Skin epidermis (tissue), 12 donors: ENCODE measurements around the gene TMEM184A.
"Not testable (repeated sequence)": the region's sequence is repeated elsewhere in the genome, so short reads cannot be mapped to it uniquely, and the experiment has no call there.

Source experiments
- H3K27ac ChIP-seq, 21 experiments: fragments of 200-600 bp; sonication (generic) in 11 of 21; one replicate each; pipeline ENCODE4 v1.5.0; 2020; ENCODE audit warnings: mild to moderate bottlenecking in 3 of 21, inconsistent platforms in 2 of 21, moderate library complexity in 2 of 21
- H3K4me3 ChIP-seq, 7 experiments: fragments of 200-600 bp; sonication (generic) in 2 of 7; one replicate each; pipeline ENCODE4 v1.5.0; 2020; ENCODE audit warnings: inconsistent platforms in 2 of 7, mild to moderate bottlenecking in 2 of 7, moderate library complexity in 1 of 7

The TMEM184A gene

GRCh38 chr7:1591396-1591795 lies 35.4 kb upstream of the TMEM184A start:
- no peak overlapping the region for H3K4me3 ChIP-seq
- no peak overlapping the region for H3K27ac ChIP-seq

DNA sequence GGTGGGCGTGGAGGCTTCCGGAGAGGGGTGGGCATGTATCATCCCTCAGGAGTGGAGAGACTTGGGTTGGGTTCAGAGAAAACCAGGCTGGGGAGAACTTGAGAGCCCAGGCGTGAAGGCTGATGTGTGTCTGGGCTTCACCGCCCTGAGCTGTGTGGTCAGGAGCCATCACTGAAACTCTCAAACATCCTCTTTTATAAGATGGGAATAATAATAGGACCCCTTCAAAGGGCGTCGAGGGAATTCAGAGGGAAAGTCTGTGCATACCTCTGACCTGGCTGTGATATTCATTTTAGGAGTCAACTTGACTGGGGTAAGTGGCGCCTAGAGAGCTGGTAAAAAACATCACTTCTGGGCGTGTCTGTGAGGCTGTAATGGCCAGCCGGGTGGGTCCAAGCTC lies 34.9 kb upstream of the TMEM184A start:
- H3K27ac ChIP-seq, result no peak overlapping the region

DNA sequence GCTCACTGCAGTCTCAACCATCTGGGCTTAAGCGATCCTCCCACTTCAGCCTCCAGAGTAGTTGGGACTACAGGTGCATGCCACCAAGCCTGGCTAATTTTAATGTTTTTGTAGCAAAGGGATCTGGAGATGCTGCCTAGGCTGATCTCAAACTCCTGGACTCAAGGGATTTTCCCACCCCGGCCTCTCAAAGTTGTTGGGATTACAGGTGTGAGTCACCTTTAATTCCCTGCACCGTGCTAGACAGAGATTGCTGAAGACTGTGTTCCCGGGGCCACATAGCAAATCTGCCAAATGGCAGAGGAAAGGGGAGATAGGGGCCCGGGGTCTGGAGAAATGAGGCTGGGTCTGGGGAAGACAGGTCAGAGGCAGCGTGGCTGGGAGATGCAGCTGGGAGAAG lies 34.5 kb upstream of the TMEM184A start:
- Histone ChIP-seq H3K27ac (no peak overlapping the region), H3K4me3 (no peak overlapping the region)

More for the DNA sequence above, 34.9 kb upstream of the TMEM184A start:
- H3K4me3 ChIP-seq, result no peak overlapping the region

DNA sequence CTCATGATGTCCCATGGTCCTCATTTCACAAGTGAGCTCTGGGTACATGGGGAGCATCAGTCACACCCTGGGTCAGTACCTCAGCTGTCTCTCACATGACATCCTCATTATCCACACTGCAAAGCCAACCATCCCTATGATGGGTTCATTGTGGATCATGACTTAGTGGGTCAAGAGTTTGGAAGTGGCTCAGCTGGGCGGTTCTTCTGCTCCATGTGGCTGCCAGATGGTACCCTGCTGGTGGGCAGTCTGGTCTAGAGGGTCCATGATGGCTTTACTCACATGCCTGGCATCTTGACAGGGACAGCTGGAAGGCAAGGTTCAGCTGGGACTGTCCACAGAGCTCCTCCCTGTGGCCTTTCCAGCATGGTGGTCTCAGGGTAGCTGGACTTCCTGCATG lies 33.0 kb upstream of the TMEM184A start:
- no peak overlapping the region for H3K4me3 ChIP-seq
- H3K27ac ChIP-seq, result no peak overlapping the region

GRCh38 chr7:1587738-1588137 lies 31.7 kb upstream of the TMEM184A start:
- no peak overlapping the region for H3K27ac ChIP-seq

DNA sequence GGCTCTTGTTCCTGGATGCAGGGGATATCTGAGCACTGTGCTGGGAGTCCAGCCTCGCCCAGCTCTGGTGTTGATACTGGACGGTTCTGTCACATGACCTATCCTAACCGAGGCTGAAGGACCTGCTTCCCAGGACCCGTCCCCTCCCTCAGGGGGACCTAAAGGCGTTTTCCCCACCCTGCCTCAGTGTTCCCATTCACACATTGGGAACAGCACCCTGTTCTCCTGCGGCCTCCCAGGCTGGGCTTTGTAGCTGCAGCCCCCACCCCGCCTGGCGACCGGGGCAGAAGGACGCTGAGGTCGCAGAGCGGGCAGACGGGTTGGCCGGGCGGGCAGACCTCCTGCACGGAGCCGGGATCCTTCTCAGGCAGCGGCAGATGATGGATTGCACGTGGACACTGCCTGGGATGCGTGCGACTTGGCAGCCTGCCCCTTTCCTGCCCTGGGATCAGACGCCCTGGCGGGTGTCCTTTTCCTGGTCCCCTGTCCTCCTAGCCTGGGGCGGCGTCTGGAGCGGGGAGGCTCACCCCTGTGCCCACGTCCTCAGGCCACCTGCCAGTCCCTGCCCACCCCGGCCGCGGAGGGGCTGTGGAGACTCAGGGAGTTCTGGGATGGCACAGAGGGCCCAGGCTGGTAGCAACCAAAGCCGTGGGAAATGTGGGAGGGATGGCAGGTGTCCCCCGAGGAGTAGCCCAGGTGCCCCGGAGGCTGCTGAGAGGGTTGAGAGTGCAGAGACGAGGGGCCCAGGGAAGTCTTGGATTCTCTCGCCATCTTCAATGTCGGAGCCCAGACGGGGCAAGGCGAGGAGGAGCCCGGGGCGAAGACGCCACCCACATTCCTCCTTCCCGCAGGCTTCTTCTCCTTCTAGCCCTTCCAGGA lies 31.1 kb upstream of the TMEM184A start:
- Histone ChIP-seq H3K27ac (no peak overlapping the region), H3K4me3 (no peak overlapping the region)

More at GRCh38 chr7:1587738-1588137, 31.7 kb upstream of the TMEM184A start:
- H3K4me3 ChIP-seq, result no peak overlapping the region

- Histone ChIP-seq H3K4me3 (no peak overlapping the region), H3K27ac (no peak overlapping the region)
Observed at GRCh38 chr7:1586126-1586826, 30.3 kb upstream of the TMEM184A start.

GRCh38 chr7:1585142-1585981 lies 29.4 kb upstream of the TMEM184A start:
- Histone ChIP-seq H3K4me3 (no peak overlapping the region), H3K27ac (no peak overlapping the region)

DNA sequence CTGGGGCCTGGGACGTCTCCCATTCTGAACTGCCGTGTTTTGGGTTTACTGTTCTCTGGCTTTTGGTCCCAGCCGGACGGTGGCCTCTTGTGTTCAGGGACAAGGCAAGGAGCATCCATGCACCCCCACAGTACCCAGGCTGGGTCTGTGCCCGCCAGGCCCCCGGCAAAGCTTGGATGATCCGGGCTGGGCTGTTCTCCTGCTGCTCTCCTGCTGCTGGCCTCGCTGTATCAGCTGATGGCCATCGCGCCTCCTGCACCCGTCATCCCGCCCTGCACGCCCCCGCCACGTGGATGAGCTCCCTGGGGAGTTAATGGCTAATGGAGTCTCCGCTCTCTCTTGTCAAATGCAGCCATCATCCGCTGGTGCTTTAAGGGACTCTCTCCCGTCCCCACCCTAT lies 28.7 kb upstream of the TMEM184A start:
- Histone ChIP-seq H3K4me3 (no peak overlapping the region), H3K27ac (no peak overlapping the region)

DNA sequence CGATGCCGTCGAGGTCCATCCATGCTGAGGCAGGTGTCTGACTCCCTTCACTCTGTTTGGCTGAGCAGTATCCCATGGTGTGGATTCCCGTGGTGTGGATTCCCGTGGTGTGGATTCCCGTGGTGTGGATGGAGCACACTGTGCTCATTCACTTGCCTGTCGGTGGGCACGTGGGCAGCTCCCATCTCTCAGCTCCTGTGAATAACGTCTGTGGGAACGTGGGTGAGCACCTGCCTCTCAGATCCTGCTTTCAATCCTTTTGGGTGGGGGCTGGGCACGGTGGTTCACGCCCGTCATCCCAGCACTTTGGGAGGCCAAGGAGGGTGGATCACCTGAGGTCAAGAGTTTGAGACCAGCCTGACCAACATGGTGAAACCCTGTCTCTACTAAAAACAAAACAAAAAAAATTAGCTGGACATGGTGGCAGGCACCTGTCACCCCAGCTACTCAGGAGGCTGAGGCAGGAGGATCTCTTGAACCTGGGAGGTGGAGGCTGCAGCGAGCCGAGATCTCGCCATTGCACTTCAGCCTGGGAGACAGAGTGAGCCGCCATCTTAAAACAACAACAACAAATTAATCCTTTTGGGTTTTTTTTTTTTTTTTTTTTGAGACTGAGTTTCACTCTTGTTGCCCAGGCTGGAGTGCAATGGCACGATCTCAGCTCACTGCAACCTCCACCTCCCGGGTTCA lies 27.4 kb upstream of the TMEM184A start:
- H3K27ac ChIP-seq, H3K4me3 ChIP-seq: not testable (repeated sequence)

DNA sequence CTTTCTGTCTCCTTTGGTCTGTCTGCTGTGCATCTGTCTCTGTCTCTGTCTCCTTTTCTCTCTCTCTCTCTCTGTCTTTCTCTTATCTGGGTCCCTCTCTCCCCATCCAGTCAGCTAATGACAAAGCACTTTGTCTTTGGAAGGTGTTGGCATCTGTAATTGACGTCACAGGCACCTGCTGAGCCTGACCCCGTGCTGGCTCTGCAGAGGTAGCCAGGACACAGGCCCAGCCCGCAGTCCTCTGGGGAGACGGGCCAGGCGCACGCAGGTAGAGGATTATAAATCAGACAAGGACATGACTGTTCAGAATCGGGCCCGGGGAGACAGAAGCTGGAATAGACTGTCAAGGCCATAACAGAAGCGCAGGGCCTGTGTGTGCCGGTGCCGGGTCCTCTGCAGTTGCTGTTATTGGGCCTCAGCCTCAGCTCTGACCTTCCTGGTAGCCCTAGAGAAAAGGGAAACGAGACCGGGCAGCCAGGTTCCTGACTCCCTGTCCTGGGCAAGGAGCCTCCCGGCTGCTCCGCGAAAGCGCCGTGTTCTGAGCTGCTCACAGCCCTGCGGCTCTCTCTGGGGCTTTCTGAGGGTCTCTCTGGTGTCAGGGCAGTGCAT lies 24.5 kb upstream of the TMEM184A start:
- H3K27ac ChIP-seq, result no peak overlapping the region
- no peak overlapping the region for H3K4me3 ChIP-seq

DNA sequence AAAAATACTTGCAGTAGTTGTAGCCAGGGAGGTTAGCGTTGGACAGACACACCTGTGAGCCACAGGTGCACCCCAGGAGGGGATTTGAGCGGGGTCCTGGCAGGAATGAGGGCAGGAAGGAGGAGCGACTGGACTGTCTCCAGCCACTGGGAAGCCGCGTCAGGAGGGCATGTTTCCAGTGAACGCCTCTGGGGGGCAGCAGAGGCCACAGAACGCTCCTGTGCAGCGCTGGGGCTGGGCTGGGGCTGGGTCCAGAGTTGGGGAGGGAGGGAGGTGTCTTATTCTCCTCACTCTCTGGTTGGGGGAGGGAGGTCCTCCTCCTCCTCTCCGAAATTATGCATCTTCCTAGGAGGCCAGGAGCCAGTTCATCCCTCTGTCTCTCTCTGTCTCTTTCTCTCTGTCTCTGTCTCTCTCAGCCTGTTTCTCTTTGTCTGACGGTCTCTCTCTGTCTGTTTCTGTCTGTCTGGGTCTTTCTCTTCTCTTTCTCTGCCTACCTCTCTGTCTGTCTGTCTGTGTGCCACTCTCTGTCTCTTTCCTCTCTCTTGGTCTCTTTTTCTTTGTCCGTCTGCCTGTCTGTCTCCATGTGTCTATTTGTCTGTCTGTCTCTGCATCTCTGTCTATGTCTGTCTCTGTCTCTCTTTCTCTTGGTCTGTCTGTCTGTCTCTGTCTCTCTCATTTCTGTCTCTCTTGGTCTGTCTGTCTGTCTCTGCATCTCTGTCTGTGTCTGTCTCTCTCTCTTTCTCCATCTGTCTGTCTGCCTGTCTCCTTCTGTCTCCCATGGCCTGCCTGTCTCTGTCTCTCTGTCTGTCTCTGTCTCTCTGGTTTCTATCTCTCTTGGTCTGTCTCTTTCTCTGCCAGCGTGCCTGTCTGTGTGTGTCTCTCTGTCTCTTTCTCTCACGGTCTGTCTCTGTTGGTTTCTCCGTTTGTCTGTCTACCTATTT lies 23.7 kb upstream of the TMEM184A start:
- Histone ChIP-seq H3K4me3 (no peak overlapping the region), H3K27ac (no peak overlapping the region)

- Histone ChIP-seq H3K4me3 (no peak overlapping the region), H3K27ac (no peak overlapping the region)
Observed at GRCh38 chr7:1578513-1578912, 22.5 kb upstream of the TMEM184A start.

- no peak overlapping the region for H3K27ac ChIP-seq
- no peak overlapping the region for H3K4me3 ChIP-seq
Observed at GRCh38 chr7:1576521-1577253, 20.7 kb upstream of the TMEM184A start.

DNA sequence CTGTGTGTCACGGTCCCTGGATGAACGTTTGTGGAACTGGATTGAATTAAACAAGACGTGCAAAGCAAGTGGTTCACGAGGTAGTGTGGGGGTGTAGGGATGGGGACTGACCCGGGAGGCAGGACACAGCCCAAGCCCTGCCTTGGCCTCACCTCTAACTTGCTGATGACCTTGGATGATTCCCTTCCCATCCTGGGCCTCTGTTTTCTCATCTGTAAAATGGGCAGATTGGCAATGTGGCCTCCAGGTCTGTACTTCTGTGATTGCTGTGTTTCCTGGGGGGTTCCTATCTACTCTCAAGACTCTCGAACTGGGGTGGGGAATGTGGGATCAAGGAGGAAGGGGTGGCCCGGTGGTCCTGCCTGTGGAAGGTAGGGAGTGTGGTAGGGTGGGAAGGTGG lies 19.8 kb upstream of the TMEM184A start:
- Histone ChIP-seq H3K27ac (no peak overlapping the region), H3K4me3 (no peak overlapping the region)

- Histone ChIP-seq H3K4me3 (no peak overlapping the region), H3K27ac (peak overlapping the region in 5 of 21 experiments; percentile 8 to 98 (median 96))
Observed at GRCh38 chr7:1572111-1572822, 16.3 kb upstream of the TMEM184A start.
